Inferior parietal cortex (tissue), 1 donor: ENCODE measurements around the gene PFN1.
A peak's percentile ranks its signal among the peaks of the same experiment; 100 is the strongest.
"Not testable (repeated sequence)": the region's sequence is repeated elsewhere in the genome, so short reads cannot be mapped to it uniquely, and the experiment has no call there.

Source experiments
- DNase-seq: peaks from one replicate; pipeline ENCODE4 v3.0.0-alpha.2; 2016; ENCODE audit errors: extremely low spot score

The PFN1 gene

GRCh38 chr17:4921320-4921719, 27.0 kb downstream of the PFN1 start:
- DNase-seq = no peak

- no peak for DNase-seq
Measured at GRCh38 chr17:4920351-4921048, 27.8 kb downstream of the PFN1 start.

- no peak for DNase-seq
Measured at GRCh38 chr17:4919511-4920047, 28.8 kb downstream of the PFN1 start.

DNA sequence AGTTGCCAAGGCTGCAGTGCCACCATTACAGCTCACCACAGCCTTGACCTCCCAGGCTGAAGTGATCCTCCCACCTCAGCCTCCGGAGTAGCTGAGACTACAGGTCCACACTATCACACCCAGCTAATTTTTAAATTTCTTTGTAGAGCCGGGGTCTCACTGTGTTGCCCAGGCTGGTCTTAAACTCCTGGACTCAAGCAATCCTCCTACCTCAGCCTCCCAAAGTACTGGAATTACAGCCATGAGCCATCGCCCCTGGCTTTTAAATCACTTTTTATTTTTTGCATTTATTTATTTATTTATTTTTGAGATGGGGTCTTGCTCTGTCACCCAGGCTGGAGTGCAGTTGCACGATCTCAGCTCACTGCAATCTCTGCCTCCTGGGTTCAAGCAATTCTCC, 33.8 kb downstream of the PFN1 start:
- not testable (repeated sequence) for DNase-seq

DNA sequence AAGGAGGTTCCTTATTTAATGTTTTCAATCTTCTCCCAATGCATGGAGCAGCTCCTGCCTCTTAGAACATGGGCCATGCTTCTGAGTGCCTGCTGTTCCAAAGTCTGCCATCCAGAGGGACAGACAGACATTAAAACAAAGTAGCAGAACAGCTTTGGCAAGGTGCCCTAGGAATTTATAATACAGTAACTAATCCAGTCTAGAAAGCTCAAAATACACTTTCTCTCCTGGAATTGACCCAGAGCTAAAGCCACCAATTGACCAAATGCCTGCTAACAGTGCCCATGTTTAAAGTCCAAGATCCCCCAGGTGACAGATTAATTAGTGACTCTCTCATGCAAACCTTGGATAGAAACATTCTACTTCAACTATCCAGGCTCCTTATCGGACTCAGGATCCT, 34.3 kb downstream of the PFN1 start:
- no peak for DNase-seq

DNA sequence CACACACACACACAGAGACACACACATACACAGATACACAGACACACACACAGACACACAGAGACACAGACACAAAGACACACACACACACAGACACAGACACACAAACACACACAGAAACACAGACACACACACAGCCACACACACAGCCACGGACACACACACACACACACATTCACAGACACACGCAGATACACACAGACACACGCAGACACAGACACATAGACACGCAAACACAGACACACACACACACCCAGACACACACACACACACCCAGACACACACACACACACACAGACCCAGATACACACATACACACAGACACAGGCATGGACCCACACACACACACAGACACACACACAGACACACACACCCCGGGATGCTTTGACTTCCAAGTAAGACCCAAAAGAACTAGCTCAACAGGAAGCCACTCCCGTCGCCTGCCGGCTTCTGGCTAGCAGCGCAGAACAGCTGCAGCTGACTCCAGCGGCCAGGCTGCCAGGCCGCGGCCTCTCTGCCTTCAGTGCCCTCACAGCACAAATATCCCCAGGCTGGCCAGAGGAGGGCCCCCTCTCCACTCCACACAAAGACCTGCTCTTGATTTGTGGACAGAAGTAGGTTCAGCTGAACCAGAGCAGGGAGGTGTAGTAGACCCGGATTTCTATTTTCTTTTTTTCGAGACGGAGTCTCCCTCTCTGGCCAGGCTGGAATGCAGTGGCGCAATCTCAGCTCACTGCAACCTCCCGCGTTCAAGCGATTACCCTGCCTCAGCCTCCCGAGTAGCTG, 39.4 kb downstream of the PFN1 start:
- peak; percentile 72 for DNase-seq

DNA sequence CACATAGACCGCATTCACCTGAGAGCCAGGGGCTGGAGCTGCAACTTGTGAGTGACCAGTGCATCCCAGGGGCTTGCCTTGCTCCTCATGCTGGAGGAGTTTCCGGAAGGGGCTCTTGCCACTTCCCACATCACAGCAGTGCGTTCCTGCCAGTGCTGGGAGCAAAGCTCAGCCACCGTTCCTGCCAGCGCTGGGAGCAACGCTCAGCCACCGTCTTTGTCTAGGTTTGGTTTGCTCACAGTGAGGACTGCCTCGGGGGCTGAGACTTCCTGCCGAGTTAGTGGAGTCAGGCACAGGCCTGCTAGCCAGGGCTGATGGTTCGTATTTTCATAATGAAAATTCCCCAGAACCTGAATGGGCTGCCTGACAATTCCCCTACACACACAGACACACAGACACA, 40.0 kb downstream of the PFN1 start:
- DNase-seq = no peak

- DNase-seq = not testable (repeated sequence)
Measured at GRCh38 chr17:4906642-4907041, 41.7 kb downstream of the PFN1 start.

GRCh38 chr17:4903051-4903818, 45.1 kb downstream of the PFN1 start, which contains the start of gene CHRNE:
CHRNE (minus strand) TSS chr17:4903098; CDS start chr17:4903063, 35 bp downstream.
- DNase-seq = peak; percentile 87

GRCh38 chr17:4902540-4902939, 45.8 kb downstream of the PFN1 start:
- DNase-seq = no peak

DNA sequence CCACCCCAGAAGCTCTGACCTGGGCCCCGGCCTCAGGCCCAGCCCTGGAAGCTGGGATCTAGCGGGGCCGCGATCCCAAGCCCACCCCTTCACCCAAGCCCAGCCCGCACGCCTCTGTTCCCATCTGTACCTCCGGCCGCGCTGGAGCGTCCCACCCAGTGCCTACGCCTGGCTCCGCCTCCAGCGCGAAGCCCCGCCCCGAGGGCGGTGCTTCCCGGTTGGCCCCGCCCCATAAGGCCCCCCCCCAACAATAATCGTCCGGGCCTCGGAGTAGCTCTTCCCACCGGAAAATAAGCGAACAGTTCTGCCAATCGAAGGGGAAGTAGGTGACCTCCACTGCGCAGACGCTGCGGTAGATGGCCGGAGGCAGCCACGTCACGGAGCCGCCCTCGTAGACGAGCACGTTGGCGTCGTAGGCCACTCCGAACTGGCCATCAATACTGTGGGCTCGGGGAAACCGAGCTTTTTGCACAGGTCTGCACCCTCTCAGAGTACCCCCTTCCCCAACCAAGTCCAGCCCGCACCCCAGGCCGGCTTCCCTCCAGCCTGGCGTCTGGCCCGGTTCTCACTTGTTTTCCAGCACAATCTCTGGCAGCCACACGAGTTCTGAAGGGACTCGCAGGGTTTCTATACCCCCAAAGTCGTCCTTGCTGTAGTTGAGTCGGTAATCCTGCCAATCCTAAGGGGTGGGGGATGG, 46.5 kb downstream of the PFN1 start:
- no peak for DNase-seq

DNA sequence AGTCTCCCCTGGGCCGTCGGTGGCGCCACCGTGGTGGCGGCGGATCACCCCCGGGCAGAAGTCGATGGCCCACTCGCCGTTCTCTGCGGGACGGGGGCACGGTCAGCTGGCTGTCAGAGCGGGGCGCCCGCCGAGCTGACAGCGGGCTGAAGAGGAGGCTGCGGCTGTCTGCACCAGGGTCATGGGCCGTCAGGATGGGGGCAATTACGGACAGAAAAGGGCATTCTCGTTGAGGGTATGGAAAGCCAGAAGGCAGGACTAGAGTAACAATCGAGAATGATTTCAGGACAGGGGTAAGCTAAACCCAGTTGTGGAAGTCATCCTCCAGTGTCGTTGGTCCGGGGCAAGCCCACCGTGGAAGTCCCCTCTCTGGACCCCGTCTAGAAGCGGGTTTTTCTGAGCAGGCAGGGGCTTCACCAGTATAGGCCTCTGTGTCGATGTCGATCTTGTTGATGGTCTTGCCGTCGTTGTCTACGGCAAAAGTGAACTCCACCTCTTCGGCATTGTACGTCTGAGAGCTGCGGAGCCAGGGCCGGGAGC, 47.2 kb downstream of the PFN1 start:
- DNase-seq = no peak

GRCh38 chr17:4900231-4901107, 47.9 kb downstream of the PFN1 start:
- DNase-seq = no peak

DNA sequence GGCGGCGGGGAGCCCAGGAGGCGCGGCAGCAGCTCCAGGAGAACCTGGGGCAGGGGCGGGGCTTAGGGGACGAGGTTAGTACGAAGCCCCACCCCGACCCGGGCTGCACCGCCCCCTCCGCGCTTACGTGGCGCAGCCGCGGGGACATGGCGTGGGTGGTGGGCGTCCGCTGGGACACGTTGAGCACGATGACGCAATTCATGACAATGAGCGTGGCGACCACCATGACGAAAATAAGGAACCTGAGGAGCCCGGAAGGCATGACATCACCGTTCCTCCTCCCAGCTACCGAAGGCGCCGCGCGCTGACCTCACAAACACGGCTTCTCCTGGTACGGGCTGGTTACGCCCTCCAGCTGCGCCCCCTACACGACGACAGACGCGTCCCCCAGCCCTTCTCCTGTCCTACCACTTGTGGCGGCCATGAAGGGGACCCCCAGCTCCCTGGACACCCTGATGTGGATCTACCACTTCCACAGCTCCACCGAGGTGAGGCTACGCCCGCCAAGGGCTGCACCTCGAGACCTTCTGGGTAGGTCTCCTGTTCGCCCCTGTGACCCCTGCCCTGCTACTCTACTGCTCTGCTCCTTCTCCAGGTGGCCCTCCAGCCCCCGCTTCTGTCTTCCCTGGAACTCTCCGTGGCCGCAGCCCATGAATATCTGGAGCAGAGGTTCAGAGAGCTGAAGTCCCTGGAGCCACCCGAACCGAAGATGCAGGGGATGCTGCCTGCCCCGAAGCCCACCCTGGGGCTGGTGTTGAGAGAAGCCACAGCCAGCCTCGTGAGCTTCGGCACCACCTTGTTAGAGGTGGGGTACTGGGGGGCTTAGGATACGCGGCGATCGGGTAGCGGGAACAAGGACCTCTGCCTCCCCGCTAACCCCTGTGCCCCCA, 48.7 kb downstream of the PFN1 start, which contains the start of gene C17orf107:
Gene C17orf107 (plus strand): TSS at position 196 of the 890 bp plus-strand sequence. CDS start 227 bp downstream, at position 423.
- DNase-seq = peak; percentile 38

DNA sequence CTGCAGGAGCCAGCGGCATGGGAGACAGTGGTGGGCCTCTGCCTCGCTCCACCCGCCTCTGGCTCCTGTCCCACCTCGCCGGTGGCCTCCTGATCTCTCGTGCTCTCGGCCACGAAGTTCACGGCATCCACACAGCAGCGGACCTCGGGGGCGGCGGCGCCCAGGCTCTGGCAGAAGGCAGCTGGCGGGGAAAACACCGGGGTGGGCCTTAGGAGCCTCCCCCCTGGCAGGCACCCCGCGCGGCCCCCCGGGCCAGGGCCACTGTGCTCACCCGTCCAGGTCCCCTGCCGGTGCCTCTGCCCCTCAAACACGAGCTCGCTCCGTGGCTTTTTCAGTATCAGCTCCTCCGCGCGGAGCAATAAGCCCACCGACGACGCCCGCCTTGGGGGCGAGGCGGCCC, 49.4 kb downstream of the PFN1 start:
- no peak for DNase-seq

DNA sequence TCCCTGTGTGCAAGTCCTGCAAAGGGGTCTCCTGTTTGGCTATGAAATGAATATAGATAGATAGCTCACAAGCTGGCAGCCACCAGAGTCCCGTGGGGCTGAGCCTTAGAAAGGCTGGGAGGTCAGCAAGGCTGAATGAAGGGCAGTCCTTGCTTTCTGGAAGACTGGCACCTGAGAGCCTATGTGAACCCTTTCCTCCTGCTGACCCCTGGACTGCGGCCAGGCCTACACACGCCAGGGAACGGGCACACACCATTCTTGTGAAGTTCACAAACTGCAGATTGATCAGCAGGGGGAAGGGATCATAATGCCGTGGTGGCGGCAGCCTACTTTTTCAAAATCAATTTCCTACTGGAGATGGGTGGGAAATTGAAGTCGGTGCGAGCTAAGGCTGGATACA, 50.0 kb downstream of the PFN1 start:
- no peak for DNase-seq

- no peak for DNase-seq
Measured at GRCh38 chr17:4897785-4898184, 50.5 kb downstream of the PFN1 start.

- no peak for DNase-seq
Measured at GRCh38 chr17:4897198-4897687, 51.1 kb downstream of the PFN1 start.
